HTR-8/SVneo (cell line): ENCODE measurements around the gene TET2.

Experiments
- DNase-seq: peaks from one replicate; pipeline ENCODE4 v3.0.0; 2011; ENCODE audit warnings: low spot score, mixed read lengths; ENCODE audit not compliant: insufficient read length
- FAIRE-seq: peaks from 2 replicates; lab custom pipeline; 2011; peaks lifted over from hg19 to GRCh38; lab: Jason Lieb, UNC

The TET2 gene

GRCh38 chr4:105179539-105180401, 33.1 kb downstream of the TET2 start:
- DNase-seq, result no peak
- no peak for FAIRE-seq

GRCh38 chr4:105181259-105181658, 34.6 kb downstream of the TET2 start:
- no peak for FAIRE-seq
- DNase-seq, result no peak

GRCh38 chr4:105182211-105182610, 35.5 kb downstream of the TET2 start:
- FAIRE-seq, result no peak
- DNase-seq, result no peak

- DNase-seq (no peak), FAIRE-seq (no peak)
Measured at GRCh38 chr4:105184316-105184980, 37.8 kb downstream of the TET2 start.

- DNase-seq (no peak), FAIRE-seq (no peak)
Measured at GRCh38 chr4:105186701-105187161, 40.1 kb downstream of the TET2 start.

GRCh38 chr4:105189855-105190650, 43.4 kb downstream of the TET2 start:
- no peak for DNase-seq
- FAIRE-seq, result no peak

- FAIRE-seq (no peak), DNase-seq (no peak)
Measured at GRCh38 chr4:105191621-105192210, 45.0 kb downstream of the TET2 start.

GRCh38 chr4:105192474-105192873, 45.8 kb downstream of the TET2 start:
- FAIRE-seq (no peak), DNase-seq (no peak)

- no peak for DNase-seq
- FAIRE-seq, result no peak
Measured at GRCh38 chr4:105192910-105193309, 46.2 kb downstream of the TET2 start.

GRCh38 chr4:105193536-105193935, 46.9 kb downstream of the TET2 start:
- DNase-seq (no peak), FAIRE-seq (no peak)

GRCh38 chr4:105194328-105195231, 47.9 kb downstream of the TET2 start:
- DNase-seq, result no peak
- no peak for FAIRE-seq

- DNase-seq (no peak), FAIRE-seq (no peak)
Measured at GRCh38 chr4:105196523-105197145, 50.0 kb downstream of the TET2 start.

GRCh38 chr4:105197777-105198176, 51.1 kb downstream of the TET2 start:
- DNase-seq (no peak), FAIRE-seq (no peak)

GRCh38 chr4:105198541-105198940, 51.9 kb downstream of the TET2 start:
- DNase-seq (no peak), FAIRE-seq (no peak)

- no peak for FAIRE-seq
- DNase-seq, result no peak
Measured at GRCh38 chr4:105206214-105206613, 59.5 kb downstream of the TET2 start.

GRCh38 chr4:105207386-105207785, 60.7 kb downstream of the TET2 start:
- FAIRE-seq, result no peak
- no peak for DNase-seq

- DNase-seq (no peak), FAIRE-seq (no peak)
Measured at GRCh38 chr4:105208561-105208960, 61.9 kb downstream of the TET2 start.

- DNase-seq, result no peak
- FAIRE-seq, result no peak
Measured at GRCh38 chr4:105210916-105211315, 64.2 kb downstream of the TET2 start.
